ENCODE data around the gene SYNE1. TPM values are rescaled to one million over a fixed set of nuclear protein-coding genes. Genes with fewer than 3 reads are reported as not detected.

The SYNE1 gene
- total RNA-seq, 4 donors from 2014 or later, result 7.4 to 66.4 (median 20.7) TPM

DNA sequence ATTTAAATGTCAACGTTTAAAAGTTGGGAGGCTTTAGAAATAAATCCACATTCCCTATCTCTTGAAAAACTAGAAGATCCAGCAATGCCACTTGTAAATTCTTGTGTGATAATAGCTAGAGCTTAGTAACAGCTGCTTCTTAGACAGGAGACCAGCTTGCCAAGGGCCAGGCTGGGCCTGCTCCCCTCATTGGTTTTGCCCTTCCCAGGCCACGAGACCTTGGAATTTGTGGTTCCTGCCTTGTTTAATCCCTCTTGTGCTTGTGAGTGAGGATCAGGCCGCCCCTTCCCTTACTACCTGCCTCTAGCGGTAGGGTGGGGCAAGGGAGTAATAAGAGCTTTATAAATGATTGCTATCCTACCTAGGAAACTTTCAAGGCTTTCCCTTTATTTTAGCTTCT lies 363.5 kb downstream of the SYNE1 start:
- TF ChIP-seq, protein P1, sequence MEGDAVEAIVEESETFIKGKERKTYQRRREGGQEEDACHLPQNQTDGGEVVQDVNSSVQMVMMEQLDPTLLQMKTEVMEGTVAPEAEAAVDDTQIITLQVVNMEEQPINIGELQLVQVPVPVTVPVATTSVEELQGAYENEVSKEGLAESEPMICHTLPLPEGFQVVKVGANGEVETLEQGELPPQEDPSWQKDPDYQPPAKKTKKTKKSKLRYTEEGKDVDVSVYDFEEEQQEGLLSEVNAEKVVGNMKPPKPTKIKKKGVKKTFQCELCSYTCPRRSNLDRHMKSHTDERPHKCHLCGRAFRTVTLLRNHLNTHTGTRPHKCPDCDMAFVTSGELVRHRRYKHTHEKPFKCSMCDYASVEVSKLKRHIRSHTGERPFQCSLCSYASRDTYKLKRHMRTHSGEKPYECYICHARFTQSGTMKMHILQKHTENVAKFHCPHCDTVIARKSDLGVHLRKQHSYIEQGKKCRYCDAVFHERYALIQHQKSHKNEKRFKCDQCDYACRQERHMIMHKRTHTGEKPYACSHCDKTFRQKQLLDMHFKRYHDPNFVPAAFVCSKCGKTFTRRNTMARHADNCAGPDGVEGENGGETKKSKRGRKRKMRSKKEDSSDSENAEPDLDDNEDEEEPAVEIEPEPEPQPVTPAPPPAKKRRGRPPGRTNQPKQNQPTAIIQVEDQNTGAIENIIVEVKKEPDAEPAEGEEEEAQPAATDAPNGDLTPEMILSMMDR (IDR thresholded peaks at IDR 0.05), result peak in 1 of 6 experiments; percentile 26
- no peak for TF ChIP-seq POLR2A (IDR thresholded peaks at IDR 0.05)
- no peaks in the 10 kb centered on the region for H3K9me3 ChIP-seq
- intact Hi-C loops (cut with DNase I), result no loop called here
- no peaks in the 10 kb centered on the region for H3K27me3 ChIP-seq
- H3K27ac ChIP-seq, result peak overlapping the region in 3 of 4 donors; percentile 68 to 80 (median 78)
- H3K36me3 ChIP-seq, result peaks cover 0 to 36% (median 0%) of the 10 kb centered on the region in 3 donors
- DNase-seq, result no peak
- no peak overlapping the region for H3K4me3 ChIP-seq
- 43 to 54% methylated on average over 4 of the region's 4 CpGs for WGBS, 2 donors
- peaks cover 20 to 48% (median 27%) of the 10 kb centered on the region in 3 donors for H3K4me1 ChIP-seq

DNA sequence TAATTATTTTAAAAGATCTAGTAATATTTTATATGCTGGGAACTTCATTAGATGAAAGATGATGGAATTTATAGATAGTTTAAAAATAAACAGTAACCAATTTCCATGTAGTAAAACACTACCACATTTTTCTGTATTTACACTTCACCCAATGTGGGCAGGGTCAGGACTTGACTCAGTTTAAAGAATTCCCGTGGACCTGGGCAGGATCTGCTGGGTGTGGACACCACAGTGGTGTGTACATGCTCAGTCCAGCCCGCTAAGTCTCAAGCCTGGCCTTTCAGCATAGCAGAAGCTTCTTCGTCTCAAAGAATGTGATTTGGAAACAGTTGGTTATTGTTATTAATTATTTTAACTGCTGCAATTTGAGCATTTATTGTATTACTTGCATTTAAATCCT lies 364.2 kb downstream of the SYNE1 start:
- Histone ChIP-seq H3K4me1 (peaks cover 20 to 49% (median 27%) of the 10 kb centered on the region in 3 donors), H3K9me3 (no peaks in the 10 kb centered on the region), H3K27me3 (no peaks in the 10 kb centered on the region), H3K4me3 (no peak overlapping the region), H3K36me3 (peaks cover 0 to 32% (median 0%) of the 10 kb centered on the region in 3 donors), H3K27ac (peak overlapping the region in 3 of 4 donors; percentile 51 to 80 (median 78))
- intact Hi-C loops (cut with DNase I), result no loop called here
- DNase-seq, result no peak
- TF ChIP-seq, protein P1 (IDR thresholded peaks at IDR 0.05), result no peak
- no peak for TF ChIP-seq POLR2A (IDR thresholded peaks at IDR 0.05)
- WGBS, 2 donors, result 28 to 45% methylated on average over 3 of the region's 3 CpGs

DNA sequence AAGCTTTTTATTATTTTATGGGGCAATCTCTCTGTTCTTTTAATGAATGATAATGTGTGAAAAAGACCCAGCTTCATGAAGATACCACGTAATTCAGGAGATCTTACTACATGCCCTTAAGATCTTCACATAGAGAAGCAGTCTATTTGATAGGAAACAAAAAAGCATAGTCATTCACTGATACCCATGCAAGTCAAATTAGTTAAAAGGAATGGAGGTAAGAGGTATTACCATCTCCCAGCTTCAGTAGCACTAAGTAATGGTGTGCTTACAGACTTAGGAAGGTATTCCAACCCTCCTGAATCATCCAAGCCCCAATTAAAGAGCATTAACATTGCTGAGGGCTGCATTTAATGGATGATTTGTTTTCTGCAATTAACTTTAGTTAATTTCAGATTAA lies 364.7 kb downstream of the SYNE1 start:
- WGBS, 2 donors, result 30 to 44% methylated on average over 1 of the region's 1 CpG
- no peaks in the 10 kb centered on the region for H3K9me3 ChIP-seq
- intact Hi-C loops (cut with DNase I), result no loop called here
- no peak overlapping the region for H3K4me3 ChIP-seq
- peaks cover 0 to 27% (median 0%) of the 10 kb centered on the region in 3 donors for H3K36me3 ChIP-seq
- H3K27me3 ChIP-seq, result no peaks in the 10 kb centered on the region
- peak overlapping the region in 3 of 4 donors; percentile 59 to 80 (median 78) for H3K27ac ChIP-seq
- no peak for TF ChIP-seq POLR2A (IDR thresholded peaks at IDR 0.05)
- TF ChIP-seq, protein P1 (IDR thresholded peaks at IDR 0.05), result no peak
- H3K4me1 ChIP-seq, result peaks cover 20 to 54% (median 27%) of the 10 kb centered on the region in 3 donors
- no peak for DNase-seq

DNA sequence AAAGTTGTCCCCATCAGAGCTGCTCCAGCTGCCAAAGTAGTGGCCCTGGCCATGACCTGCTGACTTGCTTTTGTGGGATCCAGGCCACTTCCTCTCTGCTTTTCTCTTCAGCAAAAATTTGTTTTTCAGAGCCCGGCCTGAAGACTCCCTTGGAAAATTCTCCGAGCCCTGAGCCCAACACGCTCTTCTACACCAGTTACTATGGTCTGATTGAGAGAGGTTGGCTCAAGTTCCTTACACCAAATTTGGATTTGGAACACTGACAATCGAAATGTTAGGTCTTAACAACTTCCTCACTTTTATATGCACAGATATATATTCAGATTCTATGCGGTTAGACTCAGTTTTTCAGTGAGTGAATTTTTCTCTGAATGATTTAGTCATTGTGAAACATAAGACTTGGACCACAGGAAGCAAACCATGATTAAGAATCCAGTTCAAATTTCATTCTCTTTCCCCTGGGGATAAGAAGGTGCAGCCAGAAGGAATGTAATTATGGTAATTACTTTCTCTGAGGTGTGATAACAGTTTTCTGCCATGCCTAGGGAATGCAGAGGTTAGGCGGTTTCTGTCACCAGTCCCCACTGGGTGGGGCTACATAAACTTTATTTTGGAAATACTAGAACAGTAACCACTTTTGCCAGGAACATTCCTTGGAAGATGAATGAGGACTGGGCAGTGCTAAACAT lies 365.2 kb downstream of the SYNE1 start:
- Histone ChIP-seq H3K4me3 (peak overlapping the region in 1 of 4 donors; percentile 17), H3K4me1 (peaks cover 20 to 55% (median 30%) of the 10 kb centered on the region in 3 donors), H3K36me3 (peaks cover 0 to 21% (median 0%) of the 10 kb centered on the region in 3 donors), H3K9me3 (no peaks in the 10 kb centered on the region), H3K27me3 (no peaks in the 10 kb centered on the region), H3K27ac (peak overlapping the region; percentile 20 to 82 (median 79))
- DNase-seq, result no peak
- TF ChIP-seq, protein P1 (IDR thresholded peaks at IDR 0.05), result no peak
- no peak for TF ChIP-seq POLR2A (IDR thresholded peaks at IDR 0.05)
- intact Hi-C loops (cut with DNase I), result no loop called here
- 40 to 46% methylated on average over 6 of the region's 6 CpGs for WGBS, 2 donors

DNA sequence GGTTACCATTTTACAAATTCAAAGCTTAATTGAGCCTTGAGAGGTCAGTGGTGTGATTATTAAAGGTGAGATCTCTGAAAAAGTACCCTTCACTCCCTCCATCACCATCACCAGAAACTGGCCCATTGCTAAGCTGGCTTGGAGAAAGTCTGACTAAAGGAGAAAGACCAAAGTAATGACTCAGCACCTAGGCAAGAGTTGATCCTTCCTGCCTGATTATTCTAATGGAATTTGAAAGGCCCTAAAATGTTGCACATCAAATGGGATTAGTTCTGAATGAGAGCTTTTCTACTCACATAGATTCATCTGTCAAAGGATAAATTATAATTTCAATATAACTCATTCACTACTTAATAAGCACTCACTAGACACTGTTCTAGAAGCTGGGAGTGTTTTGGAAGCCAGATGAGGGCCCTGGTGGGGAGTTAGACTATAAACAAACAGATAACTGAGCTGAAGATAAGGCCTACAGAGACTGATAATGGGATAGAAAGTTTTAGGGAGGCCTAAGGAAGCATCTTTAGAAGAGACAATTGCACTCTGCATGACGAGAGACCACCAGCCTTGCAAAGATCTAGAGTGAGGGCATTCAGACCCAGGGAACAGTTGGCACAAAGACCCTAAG lies 366.7 kb downstream of the SYNE1 start:
- peaks cover 0 to 15% (median 0%) of the 10 kb centered on the region in 3 donors for H3K36me3 ChIP-seq
- peaks cover 20 to 66% (median 33%) of the 10 kb centered on the region in 3 donors for H3K4me1 ChIP-seq
- no peak for DNase-seq
- H3K9me3 ChIP-seq, result no peaks in the 10 kb centered on the region
- intact Hi-C loops (cut with DNase I), result no loop called here
- TF ChIP-seq, protein P1 (IDR thresholded peaks at IDR 0.05), result no peak
- H3K4me3 ChIP-seq, result no peak overlapping the region
- WGBS, 2 donors, result 90 to 91% methylated on average over 1 of the region's 1 CpG
- no peaks in the 10 kb centered on the region for H3K27me3 ChIP-seq
- peak overlapping the region in 3 of 4 donors; percentile 12 to 80 (median 42) for H3K27ac ChIP-seq
